Caco-2 (cell line): ENCODE measurements around the gene KSR2. TPM values are rescaled to one million over a fixed set of nuclear protein-coding genes. Genes with fewer than 3 reads are reported as not detected.

Experiments used
- BruUV-seq: library from RNA; stranded (reverse); fragments of 400-500 nt; replicated peaks from 2 replicates; lab custom pipeline; 2021; lab: Mats Ljungman, UMichigan
- CTCF ChIA-PET: fragments of 300-600 bp; sonication (Branson Sonifier 250); formaldehyde crosslinking; loops from one replicate; lab custom pipeline; 2022; ENCODE audit warnings: antibody characterized with exemption; lab: Charles Lee
- POLR2A ChIA-PET: fragments of 300-600 bp; sonication (Branson Sonifier 250); formaldehyde crosslinking; loops from one replicate; lab custom pipeline; 2022; ENCODE audit warnings: antibody characterized with exemption; lab: Charles Lee
- DNase-seq, 2 experiments: peaks; one replicate each; pipeline versions ENCODE4 v3.0.0 to v3.0.0-alpha.2; 2020 to 2022
- H3K27me3 ChIP-seq: replicated peaks from 2 replicates; pipeline ENCODE4 v1.6.0; 2011; ENCODE audit warnings: low read length; ENCODE audit not compliant: control insufficient read depth, insufficient read depth
- H3K36me3 ChIP-seq: 2 replicates; pipeline ENCODE4 v1.5.1; 2011; ENCODE audit warnings: low read length; ENCODE audit not compliant: control insufficient read depth, insufficient read depth
- H3K4me1 ChIP-seq: fragments of 250-450 bp; sonication (Bioruptor Pico); 2 replicates; pipeline ENCODE4 v1.5.1; 2020; ENCODE audit warnings: mild to moderate bottlenecking
- H3K4me3 ChIP-seq: 2 replicates; pipeline ENCODE4 v1.5.1; 2011; ENCODE audit warnings: low read depth, mild to moderate bottlenecking, control low read depth, low read length
- H3K9me3 ChIP-seq: fragments of 250-450 bp; sonication (Bioruptor Pico); 2 replicates; pipeline ENCODE4 v1.5.1; 2020; ENCODE audit warnings: mild to moderate bottlenecking, moderate library complexity
- H3K27ac Mint-ChIP-seq: one replicate; pipeline ENCODE4 v1.8.0; 2022; ENCODE audit warnings: mixed read lengths; ENCODE audit not compliant: unreplicated experiment
- H3K27me3 Mint-ChIP-seq: one replicate; pipeline ENCODE4 v1.8.0; 2022; ENCODE audit warnings: mixed read lengths; ENCODE audit not compliant: insufficient read depth, unreplicated experiment
- H3K36me3 Mint-ChIP-seq: one replicate; pipeline ENCODE4 v1.8.0; 2022; ENCODE audit warnings: mild to moderate bottlenecking, mixed read lengths; ENCODE audit not compliant: insufficient read depth, unreplicated experiment
- H3K4me1 Mint-ChIP-seq: one replicate; pipeline ENCODE4 v1.8.0; 2022; ENCODE audit warnings: low read depth, mixed read lengths; ENCODE audit not compliant: unreplicated experiment
- H3K4me3 Mint-ChIP-seq: one replicate; pipeline ENCODE4 v1.8.0; 2022; ENCODE audit warnings: mild to moderate bottlenecking, moderate library complexity, mixed read lengths; ENCODE audit not compliant: unreplicated experiment
- H3K9me3 Mint-ChIP-seq: one replicate; pipeline ENCODE4 v1.8.0; 2022; ENCODE audit warnings: mixed read lengths; ENCODE audit not compliant: unreplicated experiment
- intact Hi-C: fragments of 100-400 bp; cut with micrococcal nuclease; formaldehyde crosslinking; loops from one replicate; pipeline ENCODE4 v1.10.0; 2022; ENCODE audit not compliant: unreplicated experiment
- total RNA-seq: library from RNA; stranded (reverse); gene quantifications from 2 replicates; pipeline ENCODE4 v1.2.3, GENCODE V29; 2022
- TF ChIP-seq, protein P1 (sequence below), 2 experiments: fragments of 200-600 bp in 1 of 2; IDR thresholded peaks; 1 replicate in 1 of 2; 2 replicates in 1 of 2; pipeline versions ENCODE4 v1.5.1 to v1.8.0; 2011 to 2022; ENCODE audit warnings: antibody characterized with exemption in 1 of 2, control low read depth in 1 of 2, inconsistent platforms in 1 of 2, low read depth in 1 of 2, low read length in 1 of 2, mild to moderate bottlenecking in 1 of 2, moderate library complexity in 1 of 2; ENCODE audit not compliant: insufficient read depth in 1 of 2, severe bottlenecking in 1 of 2, unreplicated experiment in 1 of 2

The KSR2 gene
- total RNA-seq, 1 experiment from 2014 or later: 0.66 TPM

DNA sequence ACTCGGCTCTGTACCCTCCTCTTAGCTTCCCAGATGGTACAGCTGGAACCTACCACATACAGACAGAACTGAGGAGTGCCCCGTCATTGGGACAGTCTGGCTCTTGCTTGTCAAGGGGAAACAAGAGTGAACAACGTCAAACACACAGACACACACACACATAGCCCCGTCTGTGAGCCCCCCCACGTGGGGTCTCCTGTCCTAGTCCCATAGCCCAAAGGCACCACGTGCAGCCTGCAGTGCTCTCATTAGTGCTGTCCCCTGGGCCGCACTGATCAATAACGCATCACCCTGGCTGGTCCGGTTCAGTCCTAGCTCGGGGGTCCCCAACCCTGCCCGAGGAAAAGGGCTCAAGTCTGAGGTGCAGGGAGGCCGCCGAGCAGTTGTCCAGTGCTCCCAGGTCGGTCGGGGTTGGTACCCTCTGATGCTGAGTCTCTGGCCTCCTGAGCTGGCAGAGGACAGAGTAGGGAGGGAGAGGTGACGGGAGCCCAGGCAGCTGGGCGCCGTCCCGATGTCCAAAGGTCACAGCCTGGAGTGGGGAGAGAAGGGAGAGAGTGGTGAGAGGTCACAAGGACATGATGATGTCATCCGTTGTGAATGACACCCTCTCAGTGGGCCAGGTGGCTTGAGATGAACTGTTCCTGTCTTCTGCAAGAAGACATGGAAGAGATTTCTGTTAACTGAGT lies 502.0 kb downstream of the KSR2 start:
- Histone ChIP-seq H3K9me3 (no peaks in the 10 kb centered on the region), H3K36me3 (no peaks in the 10 kb centered on the region), H3K4me1 (peaks cover 12% of the 10 kb centered on the region), H3K4me3 (no peak overlapping the region), H3K27me3 (no peaks in the 10 kb centered on the region)
- ChIA-PET POLR2A (no interaction called here), CTCF (no interaction called here)
- TF ChIP-seq, protein P1, sequence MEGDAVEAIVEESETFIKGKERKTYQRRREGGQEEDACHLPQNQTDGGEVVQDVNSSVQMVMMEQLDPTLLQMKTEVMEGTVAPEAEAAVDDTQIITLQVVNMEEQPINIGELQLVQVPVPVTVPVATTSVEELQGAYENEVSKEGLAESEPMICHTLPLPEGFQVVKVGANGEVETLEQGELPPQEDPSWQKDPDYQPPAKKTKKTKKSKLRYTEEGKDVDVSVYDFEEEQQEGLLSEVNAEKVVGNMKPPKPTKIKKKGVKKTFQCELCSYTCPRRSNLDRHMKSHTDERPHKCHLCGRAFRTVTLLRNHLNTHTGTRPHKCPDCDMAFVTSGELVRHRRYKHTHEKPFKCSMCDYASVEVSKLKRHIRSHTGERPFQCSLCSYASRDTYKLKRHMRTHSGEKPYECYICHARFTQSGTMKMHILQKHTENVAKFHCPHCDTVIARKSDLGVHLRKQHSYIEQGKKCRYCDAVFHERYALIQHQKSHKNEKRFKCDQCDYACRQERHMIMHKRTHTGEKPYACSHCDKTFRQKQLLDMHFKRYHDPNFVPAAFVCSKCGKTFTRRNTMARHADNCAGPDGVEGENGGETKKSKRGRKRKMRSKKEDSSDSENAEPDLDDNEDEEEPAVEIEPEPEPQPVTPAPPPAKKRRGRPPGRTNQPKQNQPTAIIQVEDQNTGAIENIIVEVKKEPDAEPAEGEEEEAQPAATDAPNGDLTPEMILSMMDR (IDR thresholded peaks at IDR 0.05; ENCODE audit: insufficient read depth in 1 of 2, low read depth in 1 of 2, low read length in 1 of 2, severe bottlenecking in 1 of 2, unreplicated experiment in 1 of 2): no peak
- Mint-ChIP-seq H3K36me3 (no peaks in the 10 kb centered on the region), H3K27me3 (no peaks in the 10 kb centered on the region), H3K27ac (no peak overlapping the region), H3K4me3 (no peak overlapping the region), H3K4me1 (peaks cover 7% of the 10 kb centered on the region), H3K9me3 (no peaks in the 10 kb centered on the region)
- intact Hi-C loops: no loop called here
- peak; percentile 60 to 77 for DNase-seq
- BruUV-seq: no TSS peak

DNA sequence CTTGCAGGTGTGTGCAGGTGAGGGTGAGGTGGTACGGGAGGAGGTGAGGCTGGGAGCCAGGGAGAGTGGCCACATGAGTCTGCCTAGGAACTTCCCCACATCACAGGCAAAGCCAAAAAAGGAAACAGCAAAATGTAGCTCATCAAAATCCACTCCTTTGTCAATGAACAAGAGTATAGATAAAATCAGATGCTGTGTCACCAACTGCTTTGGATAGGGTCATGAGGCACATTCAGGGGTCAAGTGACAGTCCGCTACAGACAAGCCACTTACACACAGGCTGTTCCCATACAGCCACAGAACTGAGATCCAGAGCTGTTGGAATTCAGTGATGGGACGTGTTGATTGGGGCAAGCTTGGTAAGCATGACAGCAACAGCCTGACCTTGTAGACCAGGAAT lies 507.1 kb downstream of the KSR2 start:
- TF ChIP-seq, protein P1 (IDR thresholded peaks at IDR 0.05; ENCODE audit: insufficient read depth in 1 of 2, low read depth in 1 of 2, low read length in 1 of 2, severe bottlenecking in 1 of 2, unreplicated experiment in 1 of 2): no peak
- no peak overlapping the region for H3K27ac Mint-ChIP-seq
- no peaks in the 10 kb centered on the region for H3K9me3 Mint-ChIP-seq
- no TSS peak for BruUV-seq
- ChIA-PET POLR2A (no interaction called here), CTCF (no interaction called here)
- no peak overlapping the region for H3K4me3 ChIP-seq
- intact Hi-C loops: no loop called here
- peaks cover 4% of the 10 kb centered on the region for H3K4me1 ChIP-seq
- no peaks in the 10 kb centered on the region for H3K27me3 ChIP-seq
- no peaks in the 10 kb centered on the region for H3K36me3 ChIP-seq
- H3K9me3 ChIP-seq: no peaks in the 10 kb centered on the region
- H3K4me3 Mint-ChIP-seq: no peak overlapping the region
- H3K36me3 Mint-ChIP-seq: no peaks in the 10 kb centered on the region
- no peak for DNase-seq
- peaks cover 3% of the 10 kb centered on the region for H3K4me1 Mint-ChIP-seq
- H3K27me3 Mint-ChIP-seq: no peaks in the 10 kb centered on the region

DNA sequence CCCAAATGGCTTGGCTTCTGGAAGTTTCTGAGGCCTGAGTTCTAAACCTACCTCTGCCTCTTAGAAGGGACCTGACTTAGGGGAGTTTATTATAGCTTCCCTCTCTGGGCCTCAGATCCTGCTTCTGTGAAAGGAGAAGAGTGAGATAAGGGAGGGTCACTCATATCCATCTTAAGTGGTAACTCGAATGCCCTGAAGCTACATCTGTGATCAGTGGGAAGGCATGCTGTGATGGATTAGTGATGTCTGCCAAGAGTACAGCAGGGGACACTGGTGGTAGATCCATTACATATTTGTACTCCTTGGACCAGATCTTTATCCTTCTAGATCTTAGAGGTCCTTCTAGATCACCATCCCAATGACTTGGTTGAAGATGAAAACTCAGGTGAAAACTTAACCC lies 509.6 kb downstream of the KSR2 start:
- ChIA-PET POLR2A (no interaction called here), CTCF (interaction anchor here (0.6 kb wide), 1 partner anchor 29 kb away, joined by 3 read pairs; no protein-coding TSS in a partner anchor)
- no peak overlapping the region for H3K4me3 Mint-ChIP-seq
- H3K9me3 Mint-ChIP-seq: peaks cover 10% of the 10 kb centered on the region
- H3K36me3 Mint-ChIP-seq: no peaks in the 10 kb centered on the region
- Histone ChIP-seq H3K36me3 (no peaks in the 10 kb centered on the region), H3K4me1 (no peaks in the 10 kb centered on the region), H3K27me3 (no peaks in the 10 kb centered on the region), H3K9me3 (no peaks in the 10 kb centered on the region), H3K4me3 (no peak overlapping the region)
- no peaks in the 10 kb centered on the region for H3K4me1 Mint-ChIP-seq
- TF ChIP-seq, protein P1 (IDR thresholded peaks at IDR 0.05; ENCODE audit: insufficient read depth in 1 of 2, low read depth in 1 of 2, low read length in 1 of 2, severe bottlenecking in 1 of 2, unreplicated experiment in 1 of 2): no peak
- DNase-seq: no peak
- intact Hi-C loops: no loop called here
- H3K27me3 Mint-ChIP-seq: peaks cover 7% of the 10 kb centered on the region
- no TSS peak for BruUV-seq
- no peak overlapping the region for H3K27ac Mint-ChIP-seq
